Measurements from ENCODE around the gene TCIRG1.

Gene TCIRG1

GRCh38 chr11:68014947-68015447 lies 23.8 kb upstream of the TCIRG1 start:
- Histone ChIP-seq H3K36me3 (ENCODE audit: control insufficient read depth, insufficient read depth, low read length) (no peaks in the 10 kb centered on the region), H3K27ac (ENCODE audit: low read depth, low read length, severe bottlenecking) (no peak overlapping the region), H3K4me3 (ENCODE audit: extremely low read depth, insufficient read depth, low read length, poor library complexity, severe bottlenecking) (no peak overlapping the region), H3K9me3 (ENCODE audit: control insufficient read depth, low read length) (no peaks in the 10 kb centered on the region), H3K4me1 (ENCODE audit: control insufficient read depth, insufficient read depth, low read length, poor library complexity, severe bottlenecking) (peaks cover 21% of the 10 kb centered on the region)
- WGBS, 2 experiments (ENCODE audit: insufficient coverage in 2 of 2): 91 to 96% methylated on average over 9 to 16 of the region's 19 CpGs

GRCh38 chr11:68015467-68015866 lies 23.4 kb upstream of the TCIRG1 start:
- Histone ChIP-seq H3K36me3 (ENCODE audit: control insufficient read depth, insufficient read depth, low read length) (no peaks in the 10 kb centered on the region), H3K27ac (ENCODE audit: low read depth, low read length, severe bottlenecking) (no peak overlapping the region), H3K9me3 (ENCODE audit: control insufficient read depth, low read length) (no peaks in the 10 kb centered on the region), H3K4me1 (ENCODE audit: control insufficient read depth, insufficient read depth, low read length, poor library complexity, severe bottlenecking) (peaks cover 20% of the 10 kb centered on the region), H3K4me3 (ENCODE audit: extremely low read depth, insufficient read depth, low read length, poor library complexity, severe bottlenecking) (no peak overlapping the region)
- WGBS, 2 experiments (ENCODE audit: insufficient coverage in 2 of 2): 94 to 96% methylated on average over 4 to 6 of the region's 8 CpGs

- peaks cover 20% of the 10 kb centered on the region for H3K4me1 ChIP-seq (ENCODE audit: control insufficient read depth, insufficient read depth, low read length, poor library complexity, severe bottlenecking)
- no peaks in the 10 kb centered on the region for H3K9me3 ChIP-seq (ENCODE audit: control insufficient read depth, low read length)
- H3K36me3 ChIP-seq (ENCODE audit: control insufficient read depth, insufficient read depth, low read length): no peaks in the 10 kb centered on the region
- no peak overlapping the region for H3K27ac ChIP-seq (ENCODE audit: low read depth, low read length, severe bottlenecking)
- WGBS, 2 experiments (ENCODE audit: insufficient coverage in 2 of 2): 77 to 84% methylated on average over 12 to 13 of the region's 13 CpGs
- no peak overlapping the region for H3K4me3 ChIP-seq (ENCODE audit: extremely low read depth, insufficient read depth, low read length, poor library complexity, severe bottlenecking)
Observed at GRCh38 chr11:68016161-68016903, 22.5 kb upstream of the TCIRG1 start.

- H3K27ac ChIP-seq (ENCODE audit: low read depth, low read length, severe bottlenecking): no peak overlapping the region
- 76 to 85% methylated on average over 15 to 16 of the region's 16 CpGs for WGBS, 2 experiments (ENCODE audit: insufficient coverage in 2 of 2)
- H3K9me3 ChIP-seq (ENCODE audit: control insufficient read depth, low read length): no peaks in the 10 kb centered on the region
- no peak overlapping the region for H3K4me3 ChIP-seq (ENCODE audit: extremely low read depth, insufficient read depth, low read length, poor library complexity, severe bottlenecking)
- peaks cover 18% of the 10 kb centered on the region for H3K4me1 ChIP-seq (ENCODE audit: control insufficient read depth, insufficient read depth, low read length, poor library complexity, severe bottlenecking)
- no peaks in the 10 kb centered on the region for H3K36me3 ChIP-seq (ENCODE audit: control insufficient read depth, insufficient read depth, low read length)
Observed at GRCh38 chr11:68016904-68017817, 21.7 kb upstream of the TCIRG1 start.

GRCh38 chr11:68017980-68018729 lies 20.7 kb upstream of the TCIRG1 start:
- H3K4me3 ChIP-seq (ENCODE audit: extremely low read depth, insufficient read depth, low read length, poor library complexity, severe bottlenecking): no peak overlapping the region
- no peaks in the 10 kb centered on the region for H3K36me3 ChIP-seq (ENCODE audit: control insufficient read depth, insufficient read depth, low read length)
- peaks cover 9% of the 10 kb centered on the region for H3K4me1 ChIP-seq (ENCODE audit: control insufficient read depth, insufficient read depth, low read length, poor library complexity, severe bottlenecking)
- no peak overlapping the region for H3K27ac ChIP-seq (ENCODE audit: low read depth, low read length, severe bottlenecking)
- 87 to 93% methylated on average over 21 to 26 of the region's 27 CpGs for WGBS, 2 experiments (ENCODE audit: insufficient coverage in 2 of 2)
- no peaks in the 10 kb centered on the region for H3K9me3 ChIP-seq (ENCODE audit: control insufficient read depth, low read length)

GRCh38 chr11:68018730-68019190 lies 20.1 kb upstream of the TCIRG1 start:
- H3K27ac ChIP-seq (ENCODE audit: low read depth, low read length, severe bottlenecking): no peak overlapping the region
- H3K4me3 ChIP-seq (ENCODE audit: extremely low read depth, insufficient read depth, low read length, poor library complexity, severe bottlenecking): no peak overlapping the region
- no peaks in the 10 kb centered on the region for H3K36me3 ChIP-seq (ENCODE audit: control insufficient read depth, insufficient read depth, low read length)
- peaks cover 9% of the 10 kb centered on the region for H3K4me1 ChIP-seq (ENCODE audit: control insufficient read depth, insufficient read depth, low read length, poor library complexity, severe bottlenecking)
- no peaks in the 10 kb centered on the region for H3K9me3 ChIP-seq (ENCODE audit: control insufficient read depth, low read length)
- WGBS, 2 experiments (ENCODE audit: insufficient coverage in 2 of 2): 93 to 97% methylated on average over 16 to 17 of the region's 18 CpGs

- WGBS, 2 experiments (ENCODE audit: insufficient coverage in 2 of 2): 89 to 92% methylated on average over 10 to 12 of the region's 12 CpGs
- Histone ChIP-seq H3K4me1 (ENCODE audit: control insufficient read depth, insufficient read depth, low read length, poor library complexity, severe bottlenecking) (peaks cover 5% of the 10 kb centered on the region), H3K4me3 (ENCODE audit: extremely low read depth, insufficient read depth, low read length, poor library complexity, severe bottlenecking) (no peak overlapping the region), H3K27ac (ENCODE audit: low read depth, low read length, severe bottlenecking) (no peak overlapping the region), H3K36me3 (ENCODE audit: control insufficient read depth, insufficient read depth, low read length) (no peaks in the 10 kb centered on the region), H3K9me3 (ENCODE audit: control insufficient read depth, low read length) (no peaks in the 10 kb centered on the region)
Observed at GRCh38 chr11:68019486-68019885, 19.3 kb upstream of the TCIRG1 start.

- WGBS, 2 experiments (ENCODE audit: insufficient coverage in 2 of 2): 57 to 60% methylated on average over 9 to 11 of the region's 11 CpGs
- no peak overlapping the region for H3K4me3 ChIP-seq (ENCODE audit: extremely low read depth, insufficient read depth, low read length, poor library complexity, severe bottlenecking)
Observed at GRCh38 chr11:68020575-68020974, 18.2 kb upstream of the TCIRG1 start.

GRCh38 chr11:68021167-68021787 lies 17.5 kb upstream of the TCIRG1 start:
- WGBS, 2 experiments (ENCODE audit: insufficient coverage in 2 of 2): 75 to 78% methylated on average over 25 to 26 of the region's 27 CpGs
- peaks cover 3% of the 10 kb centered on the region for H3K4me1 ChIP-seq (ENCODE audit: control insufficient read depth, insufficient read depth, low read length, poor library complexity, severe bottlenecking)

More at GRCh38 chr11:68020575-68020974, 18.2 kb upstream of the TCIRG1 start:
- Histone ChIP-seq H3K9me3 (ENCODE audit: control insufficient read depth, low read length) (no peaks in the 10 kb centered on the region), H3K4me1 (ENCODE audit: control insufficient read depth, insufficient read depth, low read length, poor library complexity, severe bottlenecking) (peaks cover 3% of the 10 kb centered on the region), H3K27ac (ENCODE audit: low read depth, low read length, severe bottlenecking) (no peak overlapping the region), H3K36me3 (ENCODE audit: control insufficient read depth, insufficient read depth, low read length) (no peaks in the 10 kb centered on the region)

GRCh38 chr11:68022531-68022930 lies 16.3 kb upstream of the TCIRG1 start:
- no peak overlapping the region for H3K4me3 ChIP-seq (ENCODE audit: extremely low read depth, insufficient read depth, low read length, poor library complexity, severe bottlenecking)
- no peaks in the 10 kb centered on the region for H3K36me3 ChIP-seq (ENCODE audit: control insufficient read depth, insufficient read depth, low read length)
- H3K27ac ChIP-seq (ENCODE audit: low read depth, low read length, severe bottlenecking): no peak overlapping the region
- H3K9me3 ChIP-seq (ENCODE audit: control insufficient read depth, low read length): no peaks in the 10 kb centered on the region
- 91 to 92% methylated on average over 11 to 13 of the region's 13 CpGs for WGBS, 2 experiments (ENCODE audit: insufficient coverage in 2 of 2)
- H3K4me1 ChIP-seq (ENCODE audit: control insufficient read depth, insufficient read depth, low read length, poor library complexity, severe bottlenecking): peaks cover 4% of the 10 kb centered on the region

More at GRCh38 chr11:68021167-68021787, 17.5 kb upstream of the TCIRG1 start:
- Histone ChIP-seq H3K9me3 (ENCODE audit: control insufficient read depth, low read length) (no peaks in the 10 kb centered on the region), H3K27ac (ENCODE audit: low read depth, low read length, severe bottlenecking) (no peak overlapping the region), H3K36me3 (ENCODE audit: control insufficient read depth, insufficient read depth, low read length) (no peaks in the 10 kb centered on the region), H3K4me3 (ENCODE audit: extremely low read depth, insufficient read depth, low read length, poor library complexity, severe bottlenecking) (no peak overlapping the region)

Measured in mesodermal cell (in vitro differentiated cells).